Transverse colon (tissue), 4 donors: ENCODE data around the gene SPRN. TPM values are rescaled to one million over a fixed set of nuclear protein-coding genes. Genes with fewer than 3 reads are reported as not detected.

ENCODE experiments used
- DNase-seq: peaks from one replicate; pipeline ENCODE4 v3.0.0-alpha.2; 2019
- H3K27ac ChIP-seq, 4 donors: fragments of 200-600 bp; sonication (generic); 2 replicates each; pipeline ENCODE4 v1.5.1; 2016 to 2018; ENCODE audit warnings: inconsistent platforms in 4 of 4
- H3K27me3 ChIP-seq: fragments of 200-600 bp; sonication (generic); 2 replicates; pipeline ENCODE4 v1.5.1; 2017; ENCODE audit warnings: inconsistent platforms
- H3K36me3 ChIP-seq, 4 donors: fragments of 200-600 bp; sonication (generic); 2 replicates each; pipeline ENCODE4 v1.5.1; 2017 to 2019; ENCODE audit warnings: inconsistent platforms in 4 of 4
- H3K4me1 ChIP-seq, 4 donors: fragments of 200-600 bp; sonication (generic); 2 replicates each; pipeline ENCODE4 v1.5.1; 2017 to 2020; ENCODE audit warnings: inconsistent platforms in 4 of 4
- H3K4me3 ChIP-seq, 4 donors: fragments of 200-600 bp; sonication (generic); 1 replicate in 1 of 4; 2 replicates in 3 of 4; pipeline versions ENCODE4 v1.5.1 to v1.6.1; 2017 to 2019; ENCODE audit warnings: inconsistent platforms in 4 of 4
- H3K9me3 ChIP-seq, 2 donors: fragments of 200-600 bp; sonication (generic); 2 replicates each; pipeline ENCODE4 v1.5.1; 2017 to 2019; ENCODE audit warnings: inconsistent platforms in 2 of 2
- EP300 ChIP-seq: sonication (generic); formaldehyde crosslinking; IDR thresholded peaks from one replicate; pipeline ENCODE4 v1.6.1; 2017; ENCODE audit warnings: antibody characterized with exemption, low read depth
- POLR2A ChIP-seq: fragments of 450-650 bp; IDR thresholded peaks from one replicate; pipeline ENCODE4 v1.6.1; 2016; ENCODE audit warnings: antibody characterized with exemption, mild to moderate bottlenecking, moderate library complexity
- POLR2AphosphoS5 ChIP-seq, 3 donors: sonication (generic); formaldehyde crosslinking; IDR thresholded peaks; one replicate each; pipeline ENCODE4 v1.6.1; 2016; ENCODE audit warnings: antibody characterized with exemption in 3 of 3
- WGBS, 2 donors: methylation state at CpG; one replicate each; pipeline ENCODE4 v1.1.5; 2018; ENCODE audit warnings: low coverage in 1 of 2; 5-methylcytosine and 5-hydroxymethylcytosine counted together
- in situ Hi-C, 4 donors: fragments of 200-750 bp; cut with MboI; loops; one replicate each; pipeline versions ENCODE4 v1.15.0 to v1.15.1; 2017; ENCODE audit warnings: low sequenced_read_pairs in 3 of 4, low pct_ligation_motif_present in 1 of 4, low pct_unique_long_range_greater_than_20kb in 1 of 4
- intact Hi-C: fragments of 100-400 bp; cut with DNase I; formaldehyde crosslinking; loops from one replicate; pipeline ENCODE4 v1.15.1; 2023; ENCODE audit warnings: low total_unique reads
- total RNA-seq, 4 donors: library from RNA; depleted of rRNA; stranded (reverse); fragments of >200 nt; gene quantifications; one replicate each; pipeline ENCODE4 v1.1.0, GENCODE V29; 2016
- TF ChIP-seq, protein P1 (sequence below), 5 experiments: fragments of 200-600 bp in 3 of 5; fragments of 450-650 bp in 2 of 5; sonication (generic) in 3 of 5; IDR thresholded peaks; 1 replicate in 2 of 5; 2 replicates in 3 of 5; pipeline ENCODE4 v1.5.1; 2016 to 2017; ENCODE audit warnings: antibody characterized with exemption in 5 of 5, inconsistent platforms in 3 of 5, mild to moderate bottlenecking in 2 of 5, moderate library complexity in 1 of 5

SPRN gene
- total RNA-seq, 4 donors from 2014 or later, result not detected

DNA sequence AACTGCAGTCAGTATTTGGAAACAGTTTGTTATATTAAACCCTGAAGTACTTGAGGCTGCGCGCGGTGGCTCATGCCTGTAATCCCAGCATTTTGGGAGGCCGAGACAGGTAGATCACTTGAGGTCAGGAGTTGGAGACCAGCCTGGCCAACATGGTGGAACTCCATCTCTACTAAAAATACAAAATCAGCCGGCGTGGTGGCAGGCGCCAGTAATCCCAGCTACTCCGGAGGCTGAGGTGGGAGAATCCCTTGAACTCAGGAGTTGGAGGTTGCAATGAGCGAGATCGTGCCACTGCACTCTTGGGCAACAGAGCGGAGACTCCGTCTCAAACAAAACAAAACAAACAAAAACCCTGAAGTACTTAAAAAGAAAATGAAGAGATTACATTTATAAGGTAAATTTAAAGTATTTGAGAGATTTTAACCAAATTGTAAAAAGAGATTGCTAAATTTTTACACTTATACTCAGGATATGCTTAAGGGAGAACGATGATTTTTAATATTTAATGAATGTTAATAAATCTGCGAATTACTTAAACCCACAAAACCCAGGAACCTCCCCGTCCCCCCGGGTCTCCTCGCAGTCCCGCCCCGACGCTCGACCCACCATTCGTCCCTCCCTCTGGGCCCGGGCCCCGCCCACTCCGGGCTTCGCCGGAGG lies 30.9 kb downstream of the SPRN start:
- no peak for TF ChIP-seq POLR2A
- TF ChIP-seq, protein P1, sequence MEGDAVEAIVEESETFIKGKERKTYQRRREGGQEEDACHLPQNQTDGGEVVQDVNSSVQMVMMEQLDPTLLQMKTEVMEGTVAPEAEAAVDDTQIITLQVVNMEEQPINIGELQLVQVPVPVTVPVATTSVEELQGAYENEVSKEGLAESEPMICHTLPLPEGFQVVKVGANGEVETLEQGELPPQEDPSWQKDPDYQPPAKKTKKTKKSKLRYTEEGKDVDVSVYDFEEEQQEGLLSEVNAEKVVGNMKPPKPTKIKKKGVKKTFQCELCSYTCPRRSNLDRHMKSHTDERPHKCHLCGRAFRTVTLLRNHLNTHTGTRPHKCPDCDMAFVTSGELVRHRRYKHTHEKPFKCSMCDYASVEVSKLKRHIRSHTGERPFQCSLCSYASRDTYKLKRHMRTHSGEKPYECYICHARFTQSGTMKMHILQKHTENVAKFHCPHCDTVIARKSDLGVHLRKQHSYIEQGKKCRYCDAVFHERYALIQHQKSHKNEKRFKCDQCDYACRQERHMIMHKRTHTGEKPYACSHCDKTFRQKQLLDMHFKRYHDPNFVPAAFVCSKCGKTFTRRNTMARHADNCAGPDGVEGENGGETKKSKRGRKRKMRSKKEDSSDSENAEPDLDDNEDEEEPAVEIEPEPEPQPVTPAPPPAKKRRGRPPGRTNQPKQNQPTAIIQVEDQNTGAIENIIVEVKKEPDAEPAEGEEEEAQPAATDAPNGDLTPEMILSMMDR (IDR thresholded peaks at IDR 0.05), result no peak
- no peak for TF ChIP-seq EP300
- TF ChIP-seq POLR2AphosphoS5 (IDR thresholded peaks at IDR 0.05), result no peak

DNA sequence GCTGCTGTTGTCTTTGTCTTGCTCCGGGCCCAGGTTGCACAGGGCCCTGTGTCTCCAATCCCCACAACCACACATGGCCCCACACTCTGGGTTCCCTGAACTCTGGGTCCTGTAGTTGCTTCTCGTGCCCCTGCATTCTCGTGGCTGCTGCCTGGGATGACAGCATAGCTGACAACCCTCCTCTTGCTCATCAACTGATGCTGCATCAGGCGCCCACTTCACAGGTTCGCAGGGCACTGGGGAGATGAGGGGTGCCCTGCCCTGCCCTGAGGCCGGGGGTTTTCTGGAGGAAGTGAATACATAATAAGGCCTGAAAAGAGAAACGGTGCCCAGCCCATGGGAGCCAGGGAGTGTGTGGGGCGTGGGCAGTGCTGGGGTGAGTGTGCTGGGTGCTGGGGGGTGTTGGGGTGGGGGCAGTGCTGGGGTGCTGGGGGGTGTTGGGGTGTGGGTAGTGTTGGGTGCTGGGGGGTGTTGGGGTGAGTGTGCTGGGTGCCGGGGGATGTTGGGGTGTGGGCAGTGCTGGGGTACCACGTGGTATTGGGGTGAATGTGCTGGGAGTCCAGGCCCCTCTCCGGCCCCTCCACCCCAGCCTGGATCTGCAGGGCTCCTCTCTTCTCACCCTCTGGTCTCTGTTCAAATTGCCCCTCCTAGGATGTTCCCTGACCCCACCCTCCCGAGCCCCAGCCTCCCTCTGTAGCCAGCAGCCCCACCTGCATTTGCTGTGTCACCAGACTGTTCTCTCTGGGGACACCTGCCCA lies 32.5 kb downstream of the SPRN start:
- TF ChIP-seq POLR2AphosphoS5 (IDR thresholded peaks at IDR 0.05) (no peak), EP300 (no peak), POLR2A (no peak)
- TF ChIP-seq, protein P1 (IDR thresholded peaks at IDR 0.05), result no peak
- in situ Hi-C loops (no loop called here), intact Hi-C loops (no loop called here)
- Histone ChIP-seq H3K36me3 (no peaks in the 10 kb centered on the region), H3K9me3 (no peaks in the 10 kb centered on the region), H3K27ac (no peak overlapping the region), H3K4me3 (no peak overlapping the region), H3K4me1 (peaks cover 5 to 16% (median 8%) of the 10 kb centered on the region in 4 donors), H3K27me3 (no peaks in the 10 kb centered on the region)
- DNase-seq, result no peak
- 80% methylated on average over 11 of the region's 12 CpGs; no CpG with 5 or more reads in 1 of the 2 donors for WGBS, 2 donors

More for the DNA sequence above, 30.9 kb downstream of the SPRN start:
- Histone ChIP-seq H3K4me1 (peaks cover 5 to 16% (median 8%) of the 10 kb centered on the region in 4 donors), H3K27ac (peak overlapping the region; percentile 88 to 91 (median 90)), H3K27me3 (no peaks in the 10 kb centered on the region), H3K4me3 (peak overlapping the region in 3 of 4 donors; percentile 74 to 93 (median 81)), H3K9me3 (no peaks in the 10 kb centered on the region), H3K36me3 (peaks cover 0 to 2% (median under 1%) of the 10 kb centered on the region in 4 donors)
- DNase-seq, result no peak
- in situ Hi-C loops (no loop called here), intact Hi-C loops (no loop called here)
- WGBS, 2 donors, result 4 to 37% methylated on average over 12 to 27 of the region's 27 CpGs

DNA sequence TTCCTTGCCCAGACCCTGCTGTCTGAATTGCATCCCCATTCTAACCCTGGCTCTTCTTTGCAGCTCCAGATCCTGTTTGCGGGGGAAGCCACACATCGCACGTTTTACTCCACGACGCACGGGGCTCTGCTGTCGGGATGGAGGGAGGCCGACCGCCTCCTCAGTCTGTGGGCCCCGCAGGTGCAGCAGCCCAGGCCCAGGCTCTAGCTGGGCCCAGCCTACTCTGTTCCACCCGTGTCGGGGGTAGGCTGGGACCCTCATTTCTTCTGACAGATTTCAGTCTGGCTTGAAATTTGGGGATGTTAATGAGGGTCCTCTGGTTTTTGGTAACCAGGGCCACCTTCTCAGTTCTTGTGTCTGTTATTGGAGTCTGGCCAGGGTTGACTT lies 33.2 kb downstream of the SPRN start:
- intact Hi-C loops, result no loop called here
- no peak for DNase-seq

More for the DNA sequence above, 33.2 kb downstream of the SPRN start:
- 85% methylated on average over 12 of the region's 12 CpGs; no CpG with 5 or more reads in 1 of the 2 donors for WGBS, 2 donors
- no peaks in the 10 kb centered on the region for H3K9me3 ChIP-seq
- TF ChIP-seq POLR2A, result no peak
- no peak for TF ChIP-seq POLR2AphosphoS5 (IDR thresholded peaks at IDR 0.05)
- TF ChIP-seq EP300, result no peak
- TF ChIP-seq, protein P1 (IDR thresholded peaks at IDR 0.05), result no peak
- H3K27ac ChIP-seq, result peak overlapping the region in 2 of 4 donors; percentile 71 to 83
- H3K36me3 ChIP-seq, result no peaks in the 10 kb centered on the region
- in situ Hi-C loops, result no loop called here
- H3K27me3 ChIP-seq, result no peaks in the 10 kb centered on the region
- peaks cover 5 to 16% (median 8%) of the 10 kb centered on the region in 4 donors for H3K4me1 ChIP-seq
- H3K4me3 ChIP-seq, result no peak overlapping the region
